Endodermal cell (in vitro differentiated cells): ENCODE results near the gene CWC27. TPM values are rescaled to one million over a fixed set of nuclear protein-coding genes. Genes with fewer than 3 reads are reported as not detected.
"Not testable (repeated sequence)": the region's sequence is repeated elsewhere in the genome, so short reads cannot be mapped to it uniquely, and the experiment has no call there.

ENCODE experiments used
- DNase-seq: peaks from one replicate; pipeline ENCODE4 v3.0.0-alpha.2; 2017
- H3K27ac ChIP-seq: 2 replicates; pipeline ENCODE4 v1.5.1; 2013; ENCODE audit warnings: mild to moderate bottlenecking, low read depth, low read length, moderate library complexity
- H3K27me3 ChIP-seq: 2 replicates; pipeline ENCODE4 v1.6.1; 2013; ENCODE audit warnings: mild to moderate bottlenecking, low read length, moderate library complexity; ENCODE audit not compliant: insufficient read depth, control insufficient read depth, poor library complexity, severe bottlenecking
- H3K36me3 ChIP-seq: 2 replicates; pipeline ENCODE4 v1.7.0; 2013; ENCODE audit warnings: mild to moderate bottlenecking, low read length, moderate library complexity; ENCODE audit not compliant: control insufficient read depth, insufficient read depth
- H3K4me1 ChIP-seq: one replicate; pipeline ENCODE4 v1.7.0; 2013; ENCODE audit warnings: low read length; ENCODE audit not compliant: control insufficient read depth, insufficient read depth
- H3K4me3 ChIP-seq: 2 replicates; pipeline ENCODE4 v1.5.1; 2013; ENCODE audit warnings: mild to moderate bottlenecking, low read length, moderate library complexity
- H3K9ac ChIP-seq: 2 replicates; pipeline ENCODE4 v1.6.1; 2013; ENCODE audit warnings: mild to moderate bottlenecking, low read length, moderate library complexity; ENCODE audit not compliant: poor library complexity, severe bottlenecking; ENCODE audit errors: extremely low read depth
- H3K9me3 ChIP-seq: 2 replicates; pipeline ENCODE4 v1.6.1; 2013; ENCODE audit warnings: mild to moderate bottlenecking, low read length, moderate library complexity; ENCODE audit not compliant: control insufficient read depth
- H3K27ac Mint-ChIP-seq: 2 replicates; pipeline ENCODE4 v1.8.0; 2020; ENCODE audit warnings: mixed read lengths
- H3K27me3 Mint-ChIP-seq: 2 replicates; pipeline ENCODE4 v1.8.0; 2021; ENCODE audit warnings: mild to moderate bottlenecking, mixed read lengths; ENCODE audit not compliant: insufficient read depth
- H3K36me3 Mint-ChIP-seq: 2 replicates; pipeline ENCODE4 v1.8.0; 2020; ENCODE audit warnings: low read depth, mixed read lengths
- H3K4me1 Mint-ChIP-seq: 2 replicates; pipeline ENCODE4 v1.8.0; 2020; ENCODE audit warnings: mixed read lengths
- H3K4me3 Mint-ChIP-seq: 2 replicates; pipeline ENCODE4 v1.8.0; 2020; ENCODE audit warnings: mild to moderate bottlenecking, moderate library complexity, mixed read lengths
- H3K9me3 Mint-ChIP-seq: 2 replicates; pipeline ENCODE4 v1.8.0; 2020; ENCODE audit warnings: mild to moderate bottlenecking, mixed read lengths
- CTCF ChIP-seq: fragments of 200-600 bp; sonication (generic); conservative IDR thresholded peaks from 2 replicates; pipeline ENCODE4 v1.5.0; 2021; ENCODE audit warnings: antibody characterized with exemption, mild to moderate bottlenecking
- WGBS, 2 experiments: methylation state at CpG; one replicate each; pipeline versions ENCODE4 v1.1.5 to v1.1.7; 2013; ENCODE audit warnings: missing lambda C conversion rate in 2 of 2, mixed read lengths in 1 of 2; ENCODE audit not compliant: insufficient coverage in 1 of 2, insufficient read length in 1 of 2; 5-methylcytosine and 5-hydroxymethylcytosine counted together
- total RNA-seq, 2 donors: library from RNA; stranded (reverse); fragmentation: NEBNext Ultra II Directional in 1 of 2; extraction: Animal tissue kit (Norgen Biotek cat#: 25700) in 1 of 2; gene quantifications; 2 replicates in 1 of 2; 3 replicates in 1 of 2; pipeline ENCODE4 v1.2.1, GENCODE V29; 2021

The CWC27 gene
- total RNA-seq, 2 donors from 2014 or later: 69.1 to 74.8 TPM

- Mint-ChIP-seq H3K9me3 (peaks cover 1% of the 10 kb centered on the region), H3K4me3 (no peak overlapping the region), H3K27ac (no peak overlapping the region), H3K36me3 (peaks cover 36% of the 10 kb centered on the region), H3K4me1 (no peaks in the 10 kb centered on the region), H3K27me3 (no peaks in the 10 kb centered on the region)
- no peak overlapping the region for H3K27ac ChIP-seq
- no peaks in the 10 kb centered on the region for H3K27me3 ChIP-seq
- peaks cover 33% of the 10 kb centered on the region for H3K36me3 ChIP-seq
- H3K4me3 ChIP-seq: no peak overlapping the region
- WGBS, 2 experiments: 85 to 94% methylated on average over 2 to 4 of the region's 4 CpGs
- no peak for DNase-seq
- no peak for TF ChIP-seq CTCF
- no peak overlapping the region for H3K9ac ChIP-seq
- no peaks in the 10 kb centered on the region for H3K4me1 ChIP-seq
- H3K9me3 ChIP-seq: no peaks in the 10 kb centered on the region
These were observed 59.0 kb downstream of the CWC27 start for GRCh38 chr5:64827703-64828102.

GRCh38 chr5:64830650-64831049 lies 61.9 kb downstream of the CWC27 start:
- H3K4me3 ChIP-seq, H3K9me3 ChIP-seq, H3K27ac ChIP-seq, H3K27ac Mint-ChIP-seq, DNase-seq, H3K9me3 Mint-ChIP-seq, H3K4me3 Mint-ChIP-seq, H3K4me1 Mint-ChIP-seq, H3K27me3 Mint-ChIP-seq, H3K27me3 ChIP-seq, H3K4me1 ChIP-seq, H3K9ac ChIP-seq: not testable (repeated sequence)
- peaks cover 32% of the 10 kb centered on the region for H3K36me3 Mint-ChIP-seq
- H3K36me3 ChIP-seq: peaks cover 28% of the 10 kb centered on the region

GRCh38 chr5:64831996-64832395 lies 63.3 kb downstream of the CWC27 start:
- Histone ChIP-seq H3K27me3 (no peaks in the 10 kb centered on the region), H3K36me3 (peaks cover 37% of the 10 kb centered on the region), H3K9ac (no peak overlapping the region), H3K9me3 (no peaks in the 10 kb centered on the region), H3K4me3 (no peak overlapping the region), H3K27ac (no peak overlapping the region), H3K4me1 (no peaks in the 10 kb centered on the region)
- no peak for DNase-seq
- WGBS, 2 experiments: 92% methylated on average over 1 of the region's 1 CpG; no CpG with 5 or more reads in 1 of the 2 experiments
- Mint-ChIP-seq H3K4me1 (peaks cover 17% of the 10 kb centered on the region), H3K27ac (no peak overlapping the region), H3K36me3 (peaks cover 32% of the 10 kb centered on the region), H3K4me3 (no peak overlapping the region), H3K27me3 (no peaks in the 10 kb centered on the region), H3K9me3 (peaks cover 1% of the 10 kb centered on the region)
- no peak for TF ChIP-seq CTCF

GRCh38 chr5:64834037-64834436 lies 65.3 kb downstream of the CWC27 start:
- Mint-ChIP-seq H3K27me3 (no peaks in the 10 kb centered on the region), H3K27ac (no peak overlapping the region), H3K4me1 (peaks cover 17% of the 10 kb centered on the region), H3K4me3 (no peak overlapping the region), H3K9me3 (peaks cover 1% of the 10 kb centered on the region), H3K36me3 (peaks cover 19% of the 10 kb centered on the region)
- DNase-seq: no peak
- H3K9me3 ChIP-seq: peaks cover 3% of the 10 kb centered on the region
- H3K27me3 ChIP-seq: no peaks in the 10 kb centered on the region
- WGBS, 2 experiments: 100% methylated on average over 1 of the region's 2 CpGs
- no peak for TF ChIP-seq CTCF
- H3K4me1 ChIP-seq: no peaks in the 10 kb centered on the region
- peaks cover 42% of the 10 kb centered on the region for H3K36me3 ChIP-seq
- H3K9ac ChIP-seq: no peak overlapping the region
- H3K4me3 ChIP-seq: no peak overlapping the region
- no peak overlapping the region for H3K27ac ChIP-seq
